HCT116 (cell line): ENCODE results near the gene ANXA4. TPM values are rescaled to one million over a fixed set of nuclear protein-coding genes. Genes with fewer than 3 reads are reported as not detected.
A peak's percentile ranks its signal among the peaks of the same experiment; 100 is the strongest.

Experiments used
- ATAC-seq: fragments of 200-7000 bp; cut with Tn5 transposase; 2 replicates; pipeline ENCODE4 v1.9.1; 2020; ENCODE audit warnings: mild to moderate bottlenecking, moderate library complexity
- BruUV-seq: library from RNA; stranded (reverse); fragments of 400-500 nt; replicated peaks from 2 replicates; lab custom pipeline; 2021; lab: Mats Ljungman, UMichigan
- CTCF ChIA-PET: fragments of 300-600 bp; sonication (Branson Sonifier 250); formaldehyde crosslinking; loops from one replicate; lab custom pipeline; 2021; ENCODE audit warnings: antibody characterized with exemption; lab: Charles Lee
- POLR2A ChIA-PET: fragments of 300-600, 350-600 bp; sonication (Branson Sonifier 250); formaldehyde crosslinking; loops from one replicate; lab custom pipeline; 2021; ENCODE audit warnings: antibody characterized with exemption; lab: Charles Lee
- RAD21 ChIA-PET, 2 experiments: fragments of 300-600 bp; sonication (Branson Sonifier 250); formaldehyde crosslinking; loops; one replicate each; lab custom pipeline; 2023; ENCODE audit warnings: low total read pairs in 2 of 2; ENCODE audit not compliant: uncharacterized antibody in 2 of 2, unreplicated experiment in 2 of 2, low non-redundant PET in 1 of 2; lab: Charles Lee
- DNase-seq: peaks from one replicate; pipeline ENCODE4 v3.0.0-alpha.2; 2010; ENCODE audit warnings: low read depth, low spot score
- H2AFZ ChIP-seq: fragments of 200-600 bp; shearing (Covaris generic), sonication (generic); 2 replicates; pipeline ENCODE4 v1.6.1; 2017; ENCODE audit warnings: low read depth, mixed run types, mixed read lengths, antibody characterized with exemption, low read length; ENCODE audit not compliant: poor library complexity, severe bottlenecking
- H3K27ac ChIP-seq: 2 replicates; pipeline ENCODE4 v1.5.1; 2012; ENCODE audit warnings: low read depth, low read length
- H3K27me3 ChIP-seq: fragments of 200-600 bp; sonication (generic); 2 replicates; pipeline ENCODE4 v1.6.1; 2016; ENCODE audit warnings: mixed run types, low read length, mixed read lengths; ENCODE audit not compliant: insufficient read depth
- H3K36me3 ChIP-seq, 2 experiments: fragments of 200-500 bp in 1 of 2; fragments of 200-600 bp in 1 of 2; sonication (Bioruptor generic) in 1 of 2; sonication (generic) in 1 of 2; 2 replicates each; pipeline versions ENCODE4 v1.5.1 to v1.6.1; 2014 to 2016; ENCODE audit warnings: low read length in 2 of 2, inconsistent platforms in 1 of 2, mixed read lengths in 1 of 2, mixed run types in 1 of 2; ENCODE audit not compliant: insufficient read depth in 2 of 2, control insufficient read depth in 1 of 2
- H3K4me1 ChIP-seq, 2 experiments: fragments of 200-600 bp in 1 of 2; sonication (generic) in 1 of 2; 2 replicates each; pipeline versions ENCODE4 v1.5.1 to v1.6.1; 2012 to 2017; ENCODE audit warnings: low read length in 2 of 2, inconsistent platforms in 1 of 2, mild to moderate bottlenecking in 1 of 2, mixed read lengths in 1 of 2, mixed run types in 1 of 2, moderate library complexity in 1 of 2; ENCODE audit not compliant: insufficient read depth in 2 of 2, control insufficient read depth in 1 of 2
- H3K4me2 ChIP-seq: fragments of 200-600 bp; sonication (generic); 2 replicates; pipeline ENCODE4 v1.6.1; 2017; ENCODE audit warnings: mixed run types, low read length, mixed read lengths
- H3K4me3 ChIP-seq, 2 experiments: fragments of 200-600 bp in 1 of 2; sonication (generic) in 1 of 2; replicated peaks in 1 of 2; 2 replicates each; pipeline ENCODE4 v1.5.1; 2011 to 2016; ENCODE audit warnings: low read length in 2 of 2, control low read depth in 1 of 2, low read depth in 1 of 2, mild to moderate bottlenecking in 1 of 2, mixed read lengths in 1 of 2, mixed run types in 1 of 2
- H3K79me2 ChIP-seq: fragments of 200-600 bp; sonication (generic); 2 replicates; pipeline ENCODE4 v1.6.1; 2017; ENCODE audit warnings: mild to moderate bottlenecking, mixed run types, low read length, moderate library complexity, mixed read lengths; ENCODE audit not compliant: insufficient read depth
- H3K9ac ChIP-seq: fragments of 200-600 bp; sonication (generic); 2 replicates; pipeline ENCODE4 v1.6.1; 2016; ENCODE audit warnings: low read length, mixed read lengths
- H3K9me2 ChIP-seq: fragments of 200-600 bp; sonication (generic), shearing (Covaris generic); 2 replicates; pipeline ENCODE4 v1.6.1; 2017; ENCODE audit warnings: mixed run types, mild to moderate bottlenecking, moderate library complexity; ENCODE audit not compliant: insufficient read depth
- H3K9me3 ChIP-seq, 2 experiments: fragments of 200-500 bp in 1 of 2; fragments of 200-600 bp in 1 of 2; sonication (Bioruptor generic) in 1 of 2; sonication (generic) in 1 of 2; 2 replicates each; pipeline ENCODE4 v1.6.1; 2014 to 2017; ENCODE audit warnings: low read length in 2 of 2, mixed read lengths in 2 of 2, inconsistent platforms in 1 of 2, low read depth in 1 of 2, mild to moderate bottlenecking in 1 of 2, mixed run types in 1 of 2, moderate library complexity in 1 of 2; ENCODE audit not compliant: control insufficient read depth in 1 of 2, insufficient read depth in 1 of 2
- H4K20me1 ChIP-seq: fragments of 200-600 bp; sonication (generic), shearing (Covaris generic); 2 replicates; pipeline ENCODE4 v1.6.1; 2017; ENCODE audit warnings: mixed run types, mild to moderate bottlenecking, moderate library complexity; ENCODE audit not compliant: insufficient read depth
- ATF3 ChIP-seq: IDR thresholded peaks from 2 replicates; pipeline ENCODE4 v1.6.1; 2012
- CEBPB ChIP-seq: IDR thresholded peaks from 2 replicates; pipeline ENCODE4 v1.6.1; 2012; ENCODE audit warnings: low read depth
- ELF1 ChIP-seq: IDR thresholded peaks from 2 replicates; pipeline ENCODE4 v1.6.1; 2012; ENCODE audit warnings: low read depth, borderline replicate concordance
- EZH2phosphoT487 ChIP-seq: fragments of 200-600 bp; IDR thresholded peaks from 2 replicates; pipeline ENCODE4 v1.6.1; 2018; ENCODE audit warnings: antibody characterized with exemption, borderline replicate concordance
- MAX ChIP-seq: IDR thresholded peaks from 2 replicates; pipeline ENCODE4 v1.6.1; 2012
- POLR2A ChIP-seq: IDR thresholded peaks from 2 replicates; pipeline ENCODE4 v1.7.0; 2011; ENCODE audit warnings: borderline replicate concordance; ENCODE audit not compliant: insufficient read depth, insufficient read length; ENCODE audit errors: extremely low read depth
- RAD21 ChIP-seq: IDR thresholded peaks from 2 replicates; pipeline ENCODE4 v1.6.1; 2012; ENCODE audit warnings: low read depth, mild to moderate bottlenecking
- REST ChIP-seq: IDR thresholded peaks from 2 replicates; pipeline ENCODE4 v1.6.1; 2012; ENCODE audit warnings: low read depth
- SP1 ChIP-seq: IDR thresholded peaks from 2 replicates; pipeline ENCODE4 v1.6.1; 2012; ENCODE audit warnings: low read depth
- YY1 ChIP-seq: IDR thresholded peaks from 2 replicates; pipeline ENCODE4 v1.6.1; 2011; ENCODE audit warnings: low read length, low read depth, moderate library complexity, mild to moderate bottlenecking; ENCODE audit not compliant: insufficient replicate concordance; ENCODE audit errors: extremely low read depth
- ZBTB33 ChIP-seq: IDR thresholded peaks from 2 replicates; pipeline ENCODE4 v1.6.1; 2011; ENCODE audit warnings: mild to moderate bottlenecking, low read length, moderate library complexity; ENCODE audit not compliant: insufficient replicate concordance; ENCODE audit errors: extremely low read depth
- ZNF274 ChIP-seq: fragments of 200-500 bp; sonication (Bioruptor generic); IDR thresholded peaks from 2 replicates; pipeline ENCODE4 v1.6.1; 2014; ENCODE audit warnings: mild to moderate bottlenecking, low read depth, low read length, inconsistent platforms
- intact Hi-C: fragments of 100-400 bp; cut with micrococcal nuclease; formaldehyde crosslinking; loops from 2 replicates; pipeline ENCODE4 v1.10.0; 2022
- total RNA-seq: library from RNA; stranded (reverse); gene quantifications from one replicate; pipeline ENCODE4 v1.2.1, GENCODE V29; 2021; ENCODE audit not compliant: unreplicated experiment

Gene ANXA4
- total RNA-seq, 1 experiment from 2014 or later: 64.6 TPM

GRCh38 chr2:69742322-69742952 is 503 bp downstream of the ANXA4 start:
- H3K9me2 ChIP-seq: no peaks in the 10 kb centered on the region
- H3K9ac ChIP-seq: peak overlapping the region; percentile 87
- peak overlapping the region; percentile 87 for H3K4me2 ChIP-seq
- H4K20me1 ChIP-seq: no peaks in the 10 kb centered on the region
- peak overlapping the region; percentile 77 to 95 for H3K4me3 ChIP-seq
- no peak overlapping the region for H2AFZ ChIP-seq
- peak; percentile 52 for ATAC-seq
- H3K4me1 ChIP-seq: peaks cover 18 to 29% of the 10 kb centered on the region in 2 experiments
- intact Hi-C loops: loop anchor here (5.0 kb wide), 1 partner anchor 75 kb away; no protein-coding TSS in a partner anchor
- no peaks in the 10 kb centered on the region for H3K36me3 ChIP-seq
- H3K79me2 ChIP-seq: peaks cover 47% of the 10 kb centered on the region
- ChIA-PET POLR2A (interaction anchor here (1.8 kb wide), 1 partner anchor 13 kb away, joined by 8 read pairs; no protein-coding TSS in a partner anchor), CTCF (interaction anchor here (1.3 to 3.5 kb wide), 2 partner anchors 14 to 17 kb away, joined by 3 to 21 read pairs; no protein-coding TSS in a partner anchor), RAD21 (interaction anchor here in 1 of 2 experiments (0.7 kb wide), 1 partner anchor 79 kb away, joined by 3 read pairs; no protein-coding TSS in a partner anchor)
- H3K9me3 ChIP-seq: no peaks in the 10 kb centered on the region
- H3K27ac ChIP-seq: peak overlapping the region; percentile 79
- H3K27me3 ChIP-seq: no peaks in the 10 kb centered on the region
- TF ChIP-seq ELF1 (no peak), EZH2phosphoT487 (no peak), POLR2A (no peak), ATF3 (no peak), ZNF274 (no peak), SP1 (no peak)
- no peak for DNase-seq
- BruUV-seq: TSS peak; percentile 49

GRCh38 chr2:69743847-69744264 is 1.9 kb downstream of the ANXA4 start:
- H3K9me2 ChIP-seq: no peaks in the 10 kb centered on the region
- H2AFZ ChIP-seq: no peak overlapping the region
- no peak for ATAC-seq
- ChIA-PET CTCF (no interaction called here), POLR2A (interaction anchor here (1.0 to 1.2 kb wide), 2 partner anchors 12 to 19 kb away, joined by 3 to 4 read pairs; no protein-coding TSS in a partner anchor), RAD21 (no interaction called here)
- no peak overlapping the region for H3K27ac ChIP-seq
- no peak for DNase-seq
- H3K27me3 ChIP-seq: no peaks in the 10 kb centered on the region
- H3K9me3 ChIP-seq: no peaks in the 10 kb centered on the region
- H3K4me3 ChIP-seq: no peak overlapping the region
- intact Hi-C loops: loop anchor here (5.0 kb wide), 1 partner anchor 73 kb away; no protein-coding TSS in a partner anchor
- peaks cover 18 to 29% of the 10 kb centered on the region in 2 experiments for H3K4me1 ChIP-seq
- H3K79me2 ChIP-seq: peaks cover 54% of the 10 kb centered on the region
- no TSS peak for BruUV-seq
- no peak overlapping the region for H3K9ac ChIP-seq
- no peaks in the 10 kb centered on the region for H3K36me3 ChIP-seq
- no peaks in the 10 kb centered on the region for H4K20me1 ChIP-seq
- H3K4me2 ChIP-seq: no peak overlapping the region; the same call in 1 of the 2 replicates
- TF ChIP-seq MAX (no peak), ZBTB33 (no peak), RAD21 (no peak), YY1 (no peak), SP1 (no peak), ZNF274 (no peak), EZH2phosphoT487 (no peak), CEBPB (no peak), REST (no peak)
